ES-I3 (cell line): Measurements from ENCODE around the gene ENHO.

Experiments
- H3K36me3 ChIP-seq: 2 replicates; pipeline ENCODE4 v1.6.1; 2013; ENCODE audit warnings: mild to moderate bottlenecking, low read length, control low read depth, moderate library complexity; ENCODE audit not compliant: insufficient read depth
- H3K4me1 ChIP-seq: 2 replicates; pipeline ENCODE4 v1.6.1; 2013; ENCODE audit warnings: mild to moderate bottlenecking, control low read depth, low read length; ENCODE audit not compliant: insufficient read depth
- H3K9ac ChIP-seq: 2 replicates; pipeline ENCODE4 v1.6.1; 2013; ENCODE audit warnings: low read depth, mild to moderate bottlenecking, low read length, moderate library complexity
- H3K9me3 ChIP-seq: 2 replicates; pipeline ENCODE4 v1.6.1; 2013; ENCODE audit warnings: mild to moderate bottlenecking, low read length, moderate library complexity; ENCODE audit not compliant: control insufficient read depth, insufficient read depth

The ENHO gene

GRCh38 chr9:34526026-34526425 is 3.2 kb upstream of the ENHO start:
- Histone ChIP-seq H3K9me3 (no peaks in the 10 kb centered on the region), H3K4me1 (no peaks in the 10 kb centered on the region), H3K9ac (no peak overlapping the region), H3K36me3 (no peaks in the 10 kb centered on the region)

- Histone ChIP-seq H3K4me1 (no peaks in the 10 kb centered on the region), H3K9me3 (no peaks in the 10 kb centered on the region), H3K36me3 (no peaks in the 10 kb centered on the region), H3K9ac (no peak overlapping the region)
Observed at GRCh38 chr9:34524349-34524748, 1.6 kb upstream of the ENHO start.

- Histone ChIP-seq H3K4me1 (no peaks in the 10 kb centered on the region), H3K9ac (peak overlapping the region; percentile 86), H3K9me3 (no peaks in the 10 kb centered on the region), H3K36me3 (no peaks in the 10 kb centered on the region)
Observed at GRCh38 chr9:34522091-34522887, 501 bp downstream of the ENHO start.

- Histone ChIP-seq H3K9ac (no peak overlapping the region), H3K4me1 (no peaks in the 10 kb centered on the region), H3K36me3 (no peaks in the 10 kb centered on the region), H3K9me3 (no peaks in the 10 kb centered on the region)
Observed at GRCh38 chr9:34521406-34522045, 1.3 kb downstream of the ENHO start.

GRCh38 chr9:34520505-34521385 is 2.0 kb downstream of the ENHO start:
- no peaks in the 10 kb centered on the region for H3K9me3 ChIP-seq
- H3K9ac ChIP-seq, result no peak overlapping the region
- H3K36me3 ChIP-seq, result no peaks in the 10 kb centered on the region
- no peaks in the 10 kb centered on the region for H3K4me1 ChIP-seq

GRCh38 chr9:34520096-34520495 is 2.7 kb downstream of the ENHO start:
- Histone ChIP-seq H3K36me3 (no peaks in the 10 kb centered on the region), H3K4me1 (no peaks in the 10 kb centered on the region), H3K9me3 (no peaks in the 10 kb centered on the region)

GRCh38 chr9:34519321-34520020 is 3.3 kb downstream of the ENHO start:
- H3K9ac ChIP-seq, result no peak overlapping the region

More at GRCh38 chr9:34520096-34520495, 2.7 kb downstream of the ENHO start:
- H3K9ac ChIP-seq, result no peak overlapping the region

GRCh38 chr9:34518896-34519295 is 3.9 kb downstream of the ENHO start:
- H3K36me3 ChIP-seq, result no peaks in the 10 kb centered on the region
- H3K9me3 ChIP-seq, result no peaks in the 10 kb centered on the region
- H3K9ac ChIP-seq, result no peak overlapping the region
- H3K4me1 ChIP-seq, result peaks cover 4% of the 10 kb centered on the region; the same call in 1 of the 2 replicates

More at GRCh38 chr9:34519321-34520020, 3.3 kb downstream of the ENHO start:
- Histone ChIP-seq H3K4me1 (no peaks in the 10 kb centered on the region), H3K9me3 (no peaks in the 10 kb centered on the region), H3K36me3 (no peaks in the 10 kb centered on the region)

GRCh38 chr9:34518110-34518616 is 4.6 kb downstream of the ENHO start:
- no peak overlapping the region for H3K9ac ChIP-seq
- H3K9me3 ChIP-seq, result no peaks in the 10 kb centered on the region
- no peaks in the 10 kb centered on the region for H3K36me3 ChIP-seq
- peaks cover 10% of the 10 kb centered on the region for H3K4me1 ChIP-seq

- Histone ChIP-seq H3K9me3 (no peaks in the 10 kb centered on the region), H3K9ac (no peak overlapping the region), H3K4me1 (peaks cover 20% of the 10 kb centered on the region), H3K36me3 (no peaks in the 10 kb centered on the region)
Observed at GRCh38 chr9:34517185-34517584, 5.6 kb downstream of the ENHO start.

- peaks cover 30% of the 10 kb centered on the region for H3K4me1 ChIP-seq
- no peaks in the 10 kb centered on the region for H3K9me3 ChIP-seq
- H3K36me3 ChIP-seq, result no peaks in the 10 kb centered on the region
- no peak overlapping the region for H3K9ac ChIP-seq
Observed at GRCh38 chr9:34515959-34516358, 6.8 kb downstream of the ENHO start.

- Histone ChIP-seq H3K36me3 (no peaks in the 10 kb centered on the region), H3K9ac (no peak overlapping the region), H3K9me3 (no peaks in the 10 kb centered on the region), H3K4me1 (peaks cover 33% of the 10 kb centered on the region)
Observed at GRCh38 chr9:34514816-34515215, 8.0 kb downstream of the ENHO start.

GRCh38 chr9:34514401-34514800 is 8.4 kb downstream of the ENHO start:
- Histone ChIP-seq H3K4me1 (peaks cover 33% of the 10 kb centered on the region), H3K9ac (no peak overlapping the region), H3K36me3 (no peaks in the 10 kb centered on the region), H3K9me3 (no peaks in the 10 kb centered on the region)
